ENCODE measurements around the gene SH3PXD2A.

SH3PXD2A gene

GRCh38 chr10:103593022-103593570 is 262.3 kb downstream of the SH3PXD2A start:
- DNase-seq = no peak

GRCh38 chr10:103592186-103593021 is 263.0 kb downstream of the SH3PXD2A start:
- no peak for DNase-seq

GRCh38 chr10:103590744-103591291 is 264.6 kb downstream of the SH3PXD2A start:
- DNase-seq = no peak

- DNase-seq = no peak
These were observed 265.3 kb downstream of the SH3PXD2A start for GRCh38 chr10:103590060-103590459.

- no peak for DNase-seq
These were observed 266.2 kb downstream of the SH3PXD2A start for GRCh38 chr10:103589074-103589630.

- DNase-seq = no peak
These were observed 268.3 kb downstream of the SH3PXD2A start for GRCh38 chr10:103587073-103587472.

GRCh38 chr10:103585011-103585405 is 270.4 kb downstream of the SH3PXD2A start:
- DNase-seq = no peak

GRCh38 chr10:103584216-103585010 is 271.0 kb downstream of the SH3PXD2A start:
- peak; percentile 61 for DNase-seq

- DNase-seq = no peak
These were observed 271.5 kb downstream of the SH3PXD2A start for GRCh38 chr10:103583871-103584215.

GRCh38 chr10:103582331-103583123 is 272.8 kb downstream of the SH3PXD2A start:
- DNase-seq = no peak

- no peak for DNase-seq
These were observed 273.9 kb downstream of the SH3PXD2A start for GRCh38 chr10:103581499-103581898.

GRCh38 chr10:103580430-103580829 is 274.9 kb downstream of the SH3PXD2A start:
- no peak for DNase-seq

GRCh38 chr10:103580011-103580410 is 275.4 kb downstream of the SH3PXD2A start:
- DNase-seq = no peak

GRCh38 chr10:103578782-103579382 is 276.5 kb downstream of the SH3PXD2A start:
- DNase-seq = no peak

- no peak for DNase-seq
These were observed 278.5 kb downstream of the SH3PXD2A start for GRCh38 chr10:103576862-103577261.

GRCh38 chr10:103576076-103576471 is 279.3 kb downstream of the SH3PXD2A start:
- DNase-seq = no peak

GRCh38 chr10:103575416-103576075 is 279.8 kb downstream of the SH3PXD2A start:
- DNase-seq = no peak

- DNase-seq = no peak
These were observed 281.0 kb downstream of the SH3PXD2A start for GRCh38 chr10:103574097-103575061.

GRCh38 chr10:103573205-103573487 is 282.2 kb downstream of the SH3PXD2A start:
- DNase-seq = no peak
